Fibroblast of pulmonary artery (primary cell): ENCODE data around the gene CNTNAP2.
"Not testable (repeated sequence)": the region's sequence is repeated elsewhere in the genome, so short reads cannot be mapped to it uniquely, and the experiment has no call there.

ENCODE experiments used
- DNase-seq: peaks from one replicate; pipeline ENCODE4 v3.0.0-alpha.2; 2010; ENCODE audit warnings: low read depth
- H3K4me3 ChIP-seq: replicated peaks from 2 replicates; pipeline ENCODE4 v1.5.1; 2011; ENCODE audit warnings: low read depth, mild to moderate bottlenecking, control low read depth, low read length, moderate library complexity
- CTCF ChIP-seq: IDR thresholded peaks from 2 replicates; pipeline ENCODE4 v1.5.1; 2011; ENCODE audit warnings: mild to moderate bottlenecking, control low read depth, low read length, inconsistent platforms; ENCODE audit errors: missing control alignments

Gene CNTNAP2

DNA sequence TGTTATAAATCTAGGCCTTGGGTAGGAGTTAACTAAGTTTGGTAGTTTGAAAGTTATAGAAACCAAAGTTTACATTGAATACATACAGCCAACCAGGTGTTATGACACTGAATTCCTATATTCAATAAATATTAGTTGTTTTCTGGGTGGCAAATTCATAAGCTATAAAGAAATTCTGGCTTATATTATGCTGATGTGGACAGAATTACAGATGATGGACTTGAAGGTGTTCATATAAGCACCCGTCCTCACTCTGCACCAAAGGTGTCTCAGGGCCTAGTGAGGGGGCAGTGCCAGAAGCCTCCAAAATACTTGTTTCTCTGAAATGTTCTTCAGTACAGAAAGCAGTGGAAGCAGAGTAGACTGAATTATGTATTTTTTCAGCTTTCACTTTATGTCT lies 973.0 kb downstream of the CNTNAP2 start:
- DNase-seq, result no peak
- no peak for TF ChIP-seq CTCF
- H3K4me3 ChIP-seq, result no peak overlapping the region

DNA sequence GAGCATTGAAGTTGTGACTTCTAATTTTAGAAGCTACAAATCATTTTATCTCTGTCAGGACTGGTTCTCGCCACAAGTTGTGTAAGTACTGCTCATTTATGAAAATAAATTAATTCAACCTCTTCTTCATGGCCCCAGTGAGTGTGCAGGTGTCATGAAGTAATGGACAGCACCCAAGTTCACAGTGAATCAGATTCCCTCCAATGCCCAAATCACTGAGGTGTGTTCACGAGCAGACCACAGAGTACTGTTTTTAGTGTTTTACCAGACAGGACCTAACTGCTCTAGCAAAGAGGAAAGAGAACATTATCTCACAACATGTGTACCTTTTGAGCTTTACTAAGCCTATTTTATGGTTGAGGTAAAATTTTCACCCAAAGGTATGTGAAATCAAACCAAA lies 980.0 kb downstream of the CNTNAP2 start:
- no peak for TF ChIP-seq CTCF
- H3K4me3 ChIP-seq, result no peak overlapping the region

GRCh38 chr7:147103224-147103623 lies 986.6 kb downstream of the CNTNAP2 start:
- no peak for TF ChIP-seq CTCF
- no peak for DNase-seq
- H3K4me3 ChIP-seq, result no peak overlapping the region

More for the DNA sequence above, 980.0 kb downstream of the CNTNAP2 start:
- no peak for DNase-seq

DNA sequence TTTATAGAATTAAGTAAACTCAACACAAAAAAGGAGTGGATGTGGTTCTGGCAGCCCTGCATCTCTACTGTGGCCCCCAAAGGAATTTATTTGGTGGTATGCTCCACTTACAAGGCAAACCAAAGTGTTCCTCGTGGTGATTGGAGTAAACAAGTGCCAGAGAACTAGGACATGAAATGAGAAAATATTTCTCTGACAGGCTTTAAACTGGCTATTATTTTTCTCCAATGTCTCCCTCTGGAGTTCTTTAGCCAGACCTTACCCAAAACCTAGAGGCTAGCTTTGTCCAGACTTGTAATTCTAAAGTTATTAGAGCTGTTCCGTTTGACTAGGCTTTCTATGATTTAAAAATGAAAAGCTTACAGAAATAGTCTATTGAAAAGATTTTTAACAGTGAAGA lies 990.1 kb downstream of the CNTNAP2 start:
- no peak for DNase-seq
- H3K4me3 ChIP-seq, result no peak overlapping the region
- no peak for TF ChIP-seq CTCF

DNA sequence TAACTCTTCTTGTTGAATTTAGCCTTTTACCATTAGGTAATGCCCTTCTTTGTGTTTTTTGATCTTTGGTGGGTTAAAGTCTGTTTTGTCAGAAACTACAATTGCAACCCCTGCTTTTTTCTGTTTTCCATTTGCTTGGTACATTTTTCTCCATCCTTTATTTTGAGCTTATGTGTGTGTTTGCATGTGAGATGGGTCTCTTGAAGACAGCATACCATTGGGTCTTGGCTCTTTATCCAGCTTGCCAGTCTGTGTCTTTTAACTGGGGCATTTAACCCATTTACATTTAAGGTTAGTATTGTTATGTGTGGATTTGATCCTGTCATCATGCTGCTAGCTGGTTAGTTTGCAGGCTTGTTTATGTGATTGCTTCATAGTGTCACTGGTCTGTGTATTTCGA lies 997.9 kb downstream of the CNTNAP2 start:
- H3K4me3 ChIP-seq, DNase-seq: not testable (repeated sequence)

GRCh38 chr7:147136352-147136751 lies 1019.8 kb downstream of the CNTNAP2 start:
- TF ChIP-seq CTCF, result no peak
- no peak overlapping the region for H3K4me3 ChIP-seq
- DNase-seq, result no peak

DNA sequence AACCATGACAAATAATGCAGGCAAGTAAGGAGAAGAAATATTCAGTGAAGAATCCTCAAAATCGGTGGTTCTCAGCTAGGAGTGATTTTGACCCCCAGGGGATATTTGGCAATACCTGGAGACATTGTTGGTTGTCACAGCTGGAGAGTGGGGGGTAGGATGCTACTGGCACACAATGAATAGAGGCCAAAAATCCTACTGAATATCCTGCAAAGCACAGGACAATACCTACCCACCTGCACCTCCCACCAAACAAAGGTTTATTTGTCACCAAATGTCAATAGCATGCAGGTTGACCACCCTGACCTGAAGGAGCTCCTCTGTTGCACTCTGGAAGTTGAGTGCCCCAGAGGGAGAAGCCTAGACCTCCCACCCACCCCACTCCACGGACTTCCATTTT lies 1028.6 kb downstream of the CNTNAP2 start:
- DNase-seq, result no peak

More for the DNA sequence above, 1028.6 kb downstream of the CNTNAP2 start:
- H3K4me3 ChIP-seq, result no peak overlapping the region
- TF ChIP-seq CTCF, result no peak
